Caco-2 (cell line): Measurements from ENCODE around the gene ATP2B1. TPM values are rescaled to one million over a fixed set of nuclear protein-coding genes. Genes with fewer than 3 reads are reported as not detected.

Experiments used
- BruUV-seq: library from RNA; stranded (reverse); fragments of 400-500 nt; replicated peaks from 2 replicates; lab custom pipeline; 2021; lab: Mats Ljungman, UMichigan
- CTCF ChIA-PET: fragments of 300-600 bp; sonication (Branson Sonifier 250); formaldehyde crosslinking; loops from one replicate; lab custom pipeline; 2022; ENCODE audit warnings: antibody characterized with exemption; lab: Charles Lee
- POLR2A ChIA-PET: fragments of 300-600 bp; sonication (Branson Sonifier 250); formaldehyde crosslinking; loops from one replicate; lab custom pipeline; 2022; ENCODE audit warnings: antibody characterized with exemption; lab: Charles Lee
- DNase-seq, 2 experiments: peaks; one replicate each; pipeline versions ENCODE4 v3.0.0 to v3.0.0-alpha.2; 2020 to 2022
- H3K27me3 ChIP-seq: replicated peaks from 2 replicates; pipeline ENCODE4 v1.6.0; 2011; ENCODE audit warnings: low read length; ENCODE audit not compliant: control insufficient read depth, insufficient read depth
- H3K36me3 ChIP-seq: 2 replicates; pipeline ENCODE4 v1.5.1; 2011; ENCODE audit warnings: low read length; ENCODE audit not compliant: control insufficient read depth, insufficient read depth
- H3K4me1 ChIP-seq: fragments of 250-450 bp; sonication (Bioruptor Pico); 2 replicates; pipeline ENCODE4 v1.5.1; 2020; ENCODE audit warnings: mild to moderate bottlenecking
- H3K4me3 ChIP-seq: 2 replicates; pipeline ENCODE4 v1.5.1; 2011; ENCODE audit warnings: low read depth, mild to moderate bottlenecking, control low read depth, low read length
- H3K9me3 ChIP-seq: fragments of 250-450 bp; sonication (Bioruptor Pico); 2 replicates; pipeline ENCODE4 v1.5.1; 2020; ENCODE audit warnings: mild to moderate bottlenecking, moderate library complexity
- H3K27ac Mint-ChIP-seq: one replicate; pipeline ENCODE4 v1.8.0; 2022; ENCODE audit warnings: mixed read lengths; ENCODE audit not compliant: unreplicated experiment
- H3K27me3 Mint-ChIP-seq: one replicate; pipeline ENCODE4 v1.8.0; 2022; ENCODE audit warnings: mixed read lengths; ENCODE audit not compliant: insufficient read depth, unreplicated experiment
- H3K36me3 Mint-ChIP-seq: one replicate; pipeline ENCODE4 v1.8.0; 2022; ENCODE audit warnings: mild to moderate bottlenecking, mixed read lengths; ENCODE audit not compliant: insufficient read depth, unreplicated experiment
- H3K4me1 Mint-ChIP-seq: one replicate; pipeline ENCODE4 v1.8.0; 2022; ENCODE audit warnings: low read depth, mixed read lengths; ENCODE audit not compliant: unreplicated experiment
- H3K4me3 Mint-ChIP-seq: one replicate; pipeline ENCODE4 v1.8.0; 2022; ENCODE audit warnings: mild to moderate bottlenecking, moderate library complexity, mixed read lengths; ENCODE audit not compliant: unreplicated experiment
- H3K9me3 Mint-ChIP-seq: one replicate; pipeline ENCODE4 v1.8.0; 2022; ENCODE audit warnings: mixed read lengths; ENCODE audit not compliant: unreplicated experiment
- intact Hi-C: fragments of 100-400 bp; cut with micrococcal nuclease; formaldehyde crosslinking; loops from one replicate; pipeline ENCODE4 v1.10.0; 2022; ENCODE audit not compliant: unreplicated experiment
- total RNA-seq: library from RNA; stranded (reverse); gene quantifications from 2 replicates; pipeline ENCODE4 v1.2.3, GENCODE V29; 2022
- TF ChIP-seq, protein P1 (sequence below), 2 experiments: fragments of 200-600 bp in 1 of 2; IDR thresholded peaks; 1 replicate in 1 of 2; 2 replicates in 1 of 2; pipeline versions ENCODE4 v1.5.1 to v1.8.0; 2011 to 2022; ENCODE audit warnings: antibody characterized with exemption in 1 of 2, control low read depth in 1 of 2, inconsistent platforms in 1 of 2, low read depth in 1 of 2, low read length in 1 of 2, mild to moderate bottlenecking in 1 of 2, moderate library complexity in 1 of 2; ENCODE audit not compliant: insufficient read depth in 1 of 2, severe bottlenecking in 1 of 2, unreplicated experiment in 1 of 2

The ATP2B1 gene
- total RNA-seq, 1 experiment from 2014 or later: 107 TPM

DNA sequence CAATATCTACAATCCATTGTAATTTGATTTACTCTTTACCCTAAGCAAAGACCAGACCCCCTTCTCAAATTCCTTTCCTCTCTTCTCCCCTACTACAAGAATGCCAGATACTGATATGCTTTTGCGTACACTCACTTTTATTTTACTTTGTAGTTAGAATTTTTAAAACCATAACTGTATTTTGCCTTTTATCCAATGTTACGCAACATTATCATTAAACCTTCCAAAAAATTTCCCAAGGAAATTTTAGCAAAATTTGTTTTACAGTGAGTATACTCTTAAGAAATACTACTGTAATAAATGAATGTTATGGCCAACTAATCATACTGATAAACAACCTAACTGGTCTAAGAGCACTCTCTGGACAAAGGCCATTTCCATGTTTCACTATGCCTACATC lies 22.3 kb downstream of the ATP2B1 start:
- no peaks in the 10 kb centered on the region for H3K27me3 Mint-ChIP-seq
- BruUV-seq: no TSS peak
- ChIA-PET CTCF (no interaction called here), POLR2A (no interaction called here)
- H3K36me3 ChIP-seq: no peaks in the 10 kb centered on the region; the same call in 1 of the 2 replicates
- DNase-seq: no peak
- peaks cover 30% of the 10 kb centered on the region for H3K9me3 Mint-ChIP-seq
- H3K4me3 Mint-ChIP-seq: no peak overlapping the region
- peaks cover 6% of the 10 kb centered on the region for H3K4me1 Mint-ChIP-seq
- H3K4me3 ChIP-seq: no peak overlapping the region
- H3K36me3 Mint-ChIP-seq: peaks cover 10% of the 10 kb centered on the region
- no peaks in the 10 kb centered on the region for H3K27me3 ChIP-seq
- no peak overlapping the region for H3K27ac Mint-ChIP-seq
- intact Hi-C loops: no loop called here
- TF ChIP-seq, protein P1, sequence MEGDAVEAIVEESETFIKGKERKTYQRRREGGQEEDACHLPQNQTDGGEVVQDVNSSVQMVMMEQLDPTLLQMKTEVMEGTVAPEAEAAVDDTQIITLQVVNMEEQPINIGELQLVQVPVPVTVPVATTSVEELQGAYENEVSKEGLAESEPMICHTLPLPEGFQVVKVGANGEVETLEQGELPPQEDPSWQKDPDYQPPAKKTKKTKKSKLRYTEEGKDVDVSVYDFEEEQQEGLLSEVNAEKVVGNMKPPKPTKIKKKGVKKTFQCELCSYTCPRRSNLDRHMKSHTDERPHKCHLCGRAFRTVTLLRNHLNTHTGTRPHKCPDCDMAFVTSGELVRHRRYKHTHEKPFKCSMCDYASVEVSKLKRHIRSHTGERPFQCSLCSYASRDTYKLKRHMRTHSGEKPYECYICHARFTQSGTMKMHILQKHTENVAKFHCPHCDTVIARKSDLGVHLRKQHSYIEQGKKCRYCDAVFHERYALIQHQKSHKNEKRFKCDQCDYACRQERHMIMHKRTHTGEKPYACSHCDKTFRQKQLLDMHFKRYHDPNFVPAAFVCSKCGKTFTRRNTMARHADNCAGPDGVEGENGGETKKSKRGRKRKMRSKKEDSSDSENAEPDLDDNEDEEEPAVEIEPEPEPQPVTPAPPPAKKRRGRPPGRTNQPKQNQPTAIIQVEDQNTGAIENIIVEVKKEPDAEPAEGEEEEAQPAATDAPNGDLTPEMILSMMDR (IDR thresholded peaks at IDR 0.05; ENCODE audit: insufficient read depth in 1 of 2, low read depth in 1 of 2, low read length in 1 of 2, severe bottlenecking in 1 of 2, unreplicated experiment in 1 of 2): no peak
- H3K9me3 ChIP-seq: peaks cover 5% of the 10 kb centered on the region; the same call in 1 of the 2 replicates
- H3K4me1 ChIP-seq: peaks cover 3% of the 10 kb centered on the region; the same call in 1 of the 2 replicates

DNA sequence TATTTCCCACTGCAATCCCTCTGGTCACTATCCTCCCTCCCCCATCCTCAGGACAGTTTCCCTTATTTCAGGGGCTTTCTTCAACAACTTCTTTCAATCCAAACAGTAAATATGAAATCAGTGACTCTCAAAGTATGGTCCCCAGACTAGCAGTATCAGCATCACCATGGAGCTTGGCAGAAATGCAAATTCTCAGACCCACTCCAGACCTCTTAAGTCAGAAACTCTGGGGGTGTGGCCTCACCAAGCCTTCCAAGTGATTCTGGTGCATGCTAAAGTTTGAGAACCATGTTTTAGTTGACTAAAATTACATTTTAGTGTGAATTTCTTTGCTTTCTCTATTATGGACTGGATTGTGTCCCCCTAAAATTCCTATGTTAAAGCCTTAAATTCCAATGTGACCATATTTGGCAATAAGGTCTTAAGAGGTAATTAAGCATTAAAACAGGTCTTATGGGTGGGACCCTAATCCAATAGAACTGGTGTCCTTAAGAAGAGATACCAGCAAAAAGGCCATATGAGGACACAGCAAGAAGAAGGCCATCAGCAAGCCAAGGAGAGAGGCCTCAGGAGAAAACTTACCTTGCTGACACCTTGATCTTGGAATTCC lies 23.2 kb downstream of the ATP2B1 start:
- no peaks in the 10 kb centered on the region; the same call in 1 of the 2 replicates for H3K36me3 ChIP-seq
- H3K36me3 Mint-ChIP-seq: peaks cover 14% of the 10 kb centered on the region
- H3K4me3 ChIP-seq: no peak overlapping the region
- intact Hi-C loops: no loop called here
- no TSS peak for BruUV-seq
- ChIA-PET POLR2A (no interaction called here), CTCF (no interaction called here)
- no peak for DNase-seq
- H3K9me3 Mint-ChIP-seq: peaks cover 39% of the 10 kb centered on the region
- H3K9me3 ChIP-seq: peaks cover 12% of the 10 kb centered on the region
- H3K27ac Mint-ChIP-seq: no peak overlapping the region
- H3K27me3 Mint-ChIP-seq: no peaks in the 10 kb centered on the region
- H3K27me3 ChIP-seq: no peaks in the 10 kb centered on the region
- H3K4me3 Mint-ChIP-seq: no peak overlapping the region
- TF ChIP-seq, protein P1 (IDR thresholded peaks at IDR 0.05; ENCODE audit: insufficient read depth in 1 of 2, low read depth in 1 of 2, low read length in 1 of 2, severe bottlenecking in 1 of 2, unreplicated experiment in 1 of 2): no peak
- H3K4me1 ChIP-seq: peaks cover 3% of the 10 kb centered on the region; the same call in 1 of the 2 replicates
- peaks cover 6% of the 10 kb centered on the region for H3K4me1 Mint-ChIP-seq

DNA sequence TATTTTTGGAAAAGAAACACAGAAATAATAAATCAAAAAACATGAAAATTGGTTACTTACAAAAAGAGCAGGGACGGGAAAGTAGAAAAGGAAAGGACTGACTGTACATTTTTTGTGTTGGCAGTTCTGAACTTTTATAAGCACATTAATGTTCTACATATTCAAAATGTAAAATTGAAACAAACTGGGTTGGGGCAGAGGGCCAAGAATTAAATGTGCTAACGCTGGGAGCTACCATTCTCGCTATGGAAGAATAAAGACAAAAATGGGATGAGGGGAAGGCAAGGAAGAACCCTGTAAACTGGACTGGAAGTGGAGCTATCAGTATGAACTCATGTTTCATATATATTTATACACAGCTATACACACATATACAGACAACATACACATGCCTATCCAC lies 24.5 kb downstream of the ATP2B1 start:
- Mint-ChIP-seq H3K9me3 (peaks cover 52% of the 10 kb centered on the region), H3K27ac (no peak overlapping the region), H3K36me3 (peaks cover 27% of the 10 kb centered on the region), H3K27me3 (no peaks in the 10 kb centered on the region), H3K4me3 (no peak overlapping the region), H3K4me1 (peaks cover 14% of the 10 kb centered on the region)
- intact Hi-C loops: no loop called here
- Histone ChIP-seq H3K36me3 (no peaks in the 10 kb centered on the region), H3K4me3 (no peak overlapping the region), H3K4me1 (peaks cover 8% of the 10 kb centered on the region; the same call in 1 of the 2 replicates), H3K9me3 (peaks cover 17% of the 10 kb centered on the region), H3K27me3 (no peaks in the 10 kb centered on the region)
- ChIA-PET POLR2A (no interaction called here), CTCF (no interaction called here)
- TF ChIP-seq, protein P1 (IDR thresholded peaks at IDR 0.05; ENCODE audit: insufficient read depth in 1 of 2, low read depth in 1 of 2, low read length in 1 of 2, severe bottlenecking in 1 of 2, unreplicated experiment in 1 of 2): no peak
- no TSS peak for BruUV-seq
- DNase-seq: no peak
